Mammary epithelial cell (primary cell): ENCODE data around the gene KCNJ18.

Experiments used
- EZH2 ChIP-seq: IDR thresholded peaks from 2 replicates; pipeline ENCODE4 v1.6.1; 2012; ENCODE audit warnings: low read length, inconsistent platforms, borderline replicate concordance
- TF ChIP-seq, protein P1 (sequence below), 2 donors: IDR thresholded peaks in 1 of 2; conservative IDR thresholded peaks in 1 of 2; 2 replicates each; pipeline ENCODE4 v1.5.1; 2011 to 2012; ENCODE audit warnings: inconsistent platforms in 2 of 2, low read length in 2 of 2, mild to moderate bottlenecking in 2 of 2, control low read depth in 1 of 2, low read depth in 1 of 2; ENCODE audit not compliant: insufficient read depth in 1 of 2; ENCODE audit errors: extremely low read depth in 1 of 2

DNA sequence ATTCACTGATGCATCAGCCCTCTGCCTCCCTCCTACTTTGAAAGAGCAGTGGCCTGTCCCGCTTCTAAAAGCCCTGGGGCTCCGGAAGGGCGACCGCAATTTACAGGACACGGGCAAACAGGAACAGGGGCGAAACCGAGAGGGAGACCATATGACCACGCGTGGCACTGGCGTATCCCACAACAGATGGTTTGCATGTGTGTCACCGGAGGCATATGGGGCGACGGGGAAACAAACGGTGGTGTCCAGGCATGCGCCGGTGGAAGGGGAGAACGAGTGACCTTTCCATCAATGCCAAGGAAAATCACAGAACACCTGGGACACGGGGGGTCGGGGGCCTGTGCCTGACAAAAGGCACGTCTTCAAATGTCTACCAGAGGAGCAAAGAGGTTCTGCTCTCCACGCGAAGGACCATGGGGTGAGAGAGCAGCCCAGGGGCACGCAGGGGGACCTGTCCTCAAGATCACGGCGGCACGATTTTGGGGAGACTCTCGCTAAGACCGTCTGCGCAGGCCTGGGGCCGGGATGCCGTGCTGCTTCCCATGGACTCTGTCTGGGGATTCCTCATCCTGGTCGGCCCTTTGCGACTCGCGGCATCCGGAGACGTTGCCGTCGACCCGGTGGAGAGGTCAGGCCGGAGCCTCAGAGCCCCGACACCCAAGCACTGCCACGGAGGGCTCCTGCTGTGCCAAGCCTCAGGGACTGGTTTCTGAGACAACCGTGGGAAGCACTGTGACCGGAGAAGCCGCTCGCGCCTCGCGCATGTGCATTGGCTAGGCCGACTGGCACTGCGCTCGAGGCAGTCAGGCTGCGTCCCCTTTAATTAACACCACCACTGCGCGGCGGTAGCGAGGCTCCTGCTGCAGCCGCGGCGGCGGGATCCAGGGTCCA, 12.8 kb upstream of the KCNJ18 start:
- TF ChIP-seq, protein P1, sequence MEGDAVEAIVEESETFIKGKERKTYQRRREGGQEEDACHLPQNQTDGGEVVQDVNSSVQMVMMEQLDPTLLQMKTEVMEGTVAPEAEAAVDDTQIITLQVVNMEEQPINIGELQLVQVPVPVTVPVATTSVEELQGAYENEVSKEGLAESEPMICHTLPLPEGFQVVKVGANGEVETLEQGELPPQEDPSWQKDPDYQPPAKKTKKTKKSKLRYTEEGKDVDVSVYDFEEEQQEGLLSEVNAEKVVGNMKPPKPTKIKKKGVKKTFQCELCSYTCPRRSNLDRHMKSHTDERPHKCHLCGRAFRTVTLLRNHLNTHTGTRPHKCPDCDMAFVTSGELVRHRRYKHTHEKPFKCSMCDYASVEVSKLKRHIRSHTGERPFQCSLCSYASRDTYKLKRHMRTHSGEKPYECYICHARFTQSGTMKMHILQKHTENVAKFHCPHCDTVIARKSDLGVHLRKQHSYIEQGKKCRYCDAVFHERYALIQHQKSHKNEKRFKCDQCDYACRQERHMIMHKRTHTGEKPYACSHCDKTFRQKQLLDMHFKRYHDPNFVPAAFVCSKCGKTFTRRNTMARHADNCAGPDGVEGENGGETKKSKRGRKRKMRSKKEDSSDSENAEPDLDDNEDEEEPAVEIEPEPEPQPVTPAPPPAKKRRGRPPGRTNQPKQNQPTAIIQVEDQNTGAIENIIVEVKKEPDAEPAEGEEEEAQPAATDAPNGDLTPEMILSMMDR (conservative IDR thresholded peaks at IDR 0.05 in 1 of 2, IDR thresholded peaks at IDR 0.05 in 1 of 2; ENCODE audit: extremely low read depth in 1 of 2, insufficient read depth in 1 of 2, low read depth in 1 of 2, low read length in 2 of 2): no peak
- TF ChIP-seq EZH2: no peak
